ENCODE measurements around the gene RGS7.
A peak's percentile ranks its signal among the peaks of the same experiment; 100 is the strongest.
"Not testable (repeated sequence)": the region's sequence is repeated elsewhere in the genome, so short reads cannot be mapped to it uniquely, and the experiment has no call there.

RGS7 gene

GRCh38 chr1:240758296-240758695, 598.7 kb downstream of the RGS7 start:
- H3K4me3 ChIP-seq (replicated peaks; ENCODE audit: low read depth, low read length), result no peak overlapping the region
- no peak for DNase-seq (ENCODE audit: low read depth)
- no peak for TF ChIP-seq CTCF (IDR thresholded peaks at IDR 0.05; ENCODE audit: low read length, missing control alignments)

GRCh38 chr1:240747907-240748306, 609.1 kb downstream of the RGS7 start:
- no peak overlapping the region for H3K4me3 ChIP-seq (replicated peaks; ENCODE audit: low read depth, low read length)
- DNase-seq (ENCODE audit: low read depth), result no peak
- no peak for TF ChIP-seq CTCF (IDR thresholded peaks at IDR 0.05; ENCODE audit: low read length, missing control alignments)

GRCh38 chr1:240743705-240744104, 613.3 kb downstream of the RGS7 start:
- H3K4me3 ChIP-seq (replicated peaks; ENCODE audit: low read depth, low read length), result no peak overlapping the region
- TF ChIP-seq CTCF (IDR thresholded peaks at IDR 0.05; ENCODE audit: low read length, missing control alignments), result no peak
- DNase-seq (ENCODE audit: low read depth), result no peak

- H3K4me3 ChIP-seq (replicated peaks; ENCODE audit: low read depth, low read length), result no peak overlapping the region
- TF ChIP-seq CTCF (IDR thresholded peaks at IDR 0.05; ENCODE audit: low read length, missing control alignments), result no peak
- peak; percentile 3 for DNase-seq (ENCODE audit: low read depth)
These were observed 617.3 kb downstream of the RGS7 start for GRCh38 chr1:240739754-240740153.

GRCh38 chr1:240739139-240739538, 617.9 kb downstream of the RGS7 start:
- no peak for TF ChIP-seq CTCF (IDR thresholded peaks at IDR 0.05; ENCODE audit: low read length, missing control alignments)
- peak; percentile 17 for DNase-seq (ENCODE audit: low read depth)
- H3K4me3 ChIP-seq (replicated peaks; ENCODE audit: low read depth, low read length), result no peak overlapping the region

GRCh38 chr1:240737766-240738265, 619.2 kb downstream of the RGS7 start:
- no peak overlapping the region for H3K4me3 ChIP-seq (replicated peaks; ENCODE audit: low read depth, low read length)
- no peak for DNase-seq (ENCODE audit: low read depth)
- TF ChIP-seq CTCF (IDR thresholded peaks at IDR 0.05; ENCODE audit: low read length, missing control alignments), result no peak

- TF ChIP-seq CTCF (IDR thresholded peaks at IDR 0.05; ENCODE audit: low read length, missing control alignments), result no peak
- no peak for DNase-seq (ENCODE audit: low read depth)
- no peak overlapping the region for H3K4me3 ChIP-seq (replicated peaks; ENCODE audit: low read depth, low read length)
These were observed 619.7 kb downstream of the RGS7 start for GRCh38 chr1:240737298-240737697.

- DNase-seq (ENCODE audit: low read depth); H3K4me3 ChIP-seq (replicated peaks; ENCODE audit: low read depth, low read length): not testable (repeated sequence)
These were observed 622.3 kb downstream of the RGS7 start for GRCh38 chr1:240734705-240735104.

All from fibroblast of pulmonary artery (primary cell).